Measurements from ENCODE around the gene MAGT1. TPM values are rescaled to one million over a fixed set of nuclear protein-coding genes. Genes with fewer than 3 reads are reported as not detected.

The MAGT1 gene
- polyA plus RNA-seq, 1 of the 3 experiments (the other 2 are of a cell fraction): 24.1 TPM

DNA sequence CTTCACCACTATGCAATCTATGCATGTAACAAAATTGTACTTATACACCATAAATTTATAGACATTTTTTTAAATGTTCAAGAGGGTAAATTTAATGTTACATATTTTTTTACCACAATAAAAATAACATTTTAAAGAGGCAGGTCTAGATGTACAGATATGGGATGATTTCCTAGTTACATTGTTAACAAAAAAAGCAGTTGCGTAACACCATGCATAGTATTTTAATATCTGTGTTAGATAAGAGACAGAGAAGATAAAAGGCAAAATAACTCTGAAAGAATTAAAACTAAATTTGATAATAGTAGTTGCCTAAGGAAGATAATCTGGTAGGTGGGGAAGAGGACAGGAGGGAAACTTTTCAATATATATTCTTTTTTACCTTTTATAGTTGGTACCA, 100.1 kb downstream of the MAGT1 start:
- H3F3A ChIP-seq (replicated peaks; ENCODE audit: insufficient read depth): peaks cover 6% of the 10 kb centered on the region
- DNase-seq: no peak
- no peak overlapping the region for H2AFZ ChIP-seq (ENCODE audit: low read depth)
- no peaks in the 10 kb centered on the region for H3K9me2 ChIP-seq
- POLR2A ChIA-PET: no interaction called here
- no peak for TF ChIP-seq ELF1 (IDR thresholded peaks at IDR 0.05)
- TF ChIP-seq TEAD4 (IDR thresholded peaks at IDR 0.05; ENCODE audit: borderline replicate concordance, insufficient read depth): no peak
- no peak for TF ChIP-seq GABPA (IDR thresholded peaks at IDR 0.05; ENCODE audit: low read depth)
- no peak for TF ChIP-seq MEF2A (IDR thresholded peaks at IDR 0.05; ENCODE audit: borderline replicate concordance, low read depth)
- H3K27ac ChIP-seq (ENCODE audit: low read depth in 2 of 2, low read length in 1 of 2): no peak overlapping the region
- no peak overlapping the region for H3K4me3 ChIP-seq (ENCODE audit: low read depth in 2 of 2, low read length in 1 of 2)
- no peak overlapping the region for H3K4me2 ChIP-seq
- WGBS (ENCODE audit: low lambda C conversion rate): 53% methylated on average over 1 of the region's 1 CpG
- no peaks in the 10 kb centered on the region for H3K36me3 ChIP-seq (replicated peaks in 1 of 2; ENCODE audit: control insufficient read depth in 1 of 2, insufficient read depth in 2 of 2, low read length in 1 of 2)
- no peaks in the 10 kb centered on the region for H3K4me1 ChIP-seq (ENCODE audit: control insufficient read depth in 1 of 2, insufficient read depth in 2 of 2, low read depth in 1 of 2, low read length in 1 of 2)
- CTCF ChIA-PET: no interaction called here
- no peaks in the 10 kb centered on the region for H3K79me2 ChIP-seq (ENCODE audit: insufficient read depth)
- H4K20me1 ChIP-seq (ENCODE audit: insufficient read depth): no peaks in the 10 kb centered on the region
- H3K9ac ChIP-seq: no peak overlapping the region
- H3K9me3 ChIP-seq: no peaks in the 10 kb centered on the region
- no peaks in the 10 kb centered on the region; the same call in 1 of the 2 replicates for H3K27me3 ChIP-seq (ENCODE audit: insufficient read depth)

DNA sequence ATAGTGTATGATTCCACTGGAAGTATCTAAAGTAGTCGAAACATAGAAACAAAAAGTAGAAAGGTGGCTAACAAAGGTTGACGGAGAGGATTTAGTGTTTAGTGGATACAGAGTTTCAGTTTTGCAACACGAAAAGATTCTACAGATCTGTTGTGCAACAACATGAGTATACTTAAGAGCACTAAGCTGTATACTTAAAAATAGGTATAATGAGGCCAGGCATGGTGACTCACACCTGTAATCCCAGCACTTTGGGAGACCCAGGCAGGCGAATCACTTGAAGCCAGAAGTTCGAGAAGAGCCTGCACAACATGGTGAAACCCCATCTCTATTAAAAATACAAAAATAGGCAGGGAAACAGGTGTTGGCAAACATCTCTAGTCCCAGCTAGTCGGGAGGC, 101.3 kb downstream of the MAGT1 start:
- H3K4me2 ChIP-seq: no peak overlapping the region
- no peak overlapping the region for H3K27ac ChIP-seq (ENCODE audit: low read depth in 2 of 2, low read length in 1 of 2)
- no peaks in the 10 kb centered on the region; the same call in 1 of the 2 replicates for H3K27me3 ChIP-seq (ENCODE audit: insufficient read depth)
- H3K36me3 ChIP-seq (replicated peaks in 1 of 2; ENCODE audit: control insufficient read depth in 1 of 2, insufficient read depth in 2 of 2, low read length in 1 of 2): no peaks in the 10 kb centered on the region
- H3F3A ChIP-seq (replicated peaks; ENCODE audit: insufficient read depth): peaks cover 6% of the 10 kb centered on the region
- H4K20me1 ChIP-seq (ENCODE audit: insufficient read depth): no peaks in the 10 kb centered on the region
- CTCF ChIA-PET: no interaction called here
- no peak for DNase-seq
- no peak overlapping the region for H2AFZ ChIP-seq (ENCODE audit: low read depth)
- H3K79me2 ChIP-seq (ENCODE audit: insufficient read depth): no peaks in the 10 kb centered on the region
- no peaks in the 10 kb centered on the region for H3K9me2 ChIP-seq
- TF ChIP-seq FOXM1 (IDR thresholded peaks at IDR 0.05; ENCODE audit: low read depth) (no peak), ELF1 (IDR thresholded peaks at IDR 0.05) (no peak), FOSL2 (IDR thresholded peaks at IDR 0.05; ENCODE audit: borderline replicate concordance, low read depth) (no peak)
- TF ChIP-seq, protein P1, sequence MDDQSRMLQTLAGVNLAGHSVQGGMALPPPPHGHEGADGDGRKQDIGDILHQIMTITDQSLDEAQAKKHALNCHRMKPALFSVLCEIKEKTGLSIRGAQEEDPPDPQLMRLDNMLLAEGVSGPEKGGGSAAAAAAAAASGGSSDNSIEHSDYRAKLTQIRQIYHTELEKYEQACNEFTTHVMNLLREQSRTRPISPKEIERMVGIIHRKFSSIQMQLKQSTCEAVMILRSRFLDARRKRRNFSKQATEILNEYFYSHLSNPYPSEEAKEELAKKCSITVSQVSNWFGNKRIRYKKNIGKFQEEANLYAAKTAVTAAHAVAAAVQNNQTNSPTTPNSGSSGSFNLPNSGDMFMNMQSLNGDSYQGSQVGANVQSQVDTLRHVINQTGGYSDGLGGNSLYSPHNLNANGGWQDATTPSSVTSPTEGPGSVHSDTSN (IDR thresholded peaks at IDR 0.05): no peak
- H3K9me3 ChIP-seq: no peaks in the 10 kb centered on the region
- POLR2A ChIA-PET: no interaction called here
- no peaks in the 10 kb centered on the region for H3K4me1 ChIP-seq (ENCODE audit: control insufficient read depth in 1 of 2, insufficient read depth in 2 of 2, low read depth in 1 of 2, low read length in 1 of 2)
- H3K4me3 ChIP-seq (ENCODE audit: low read depth in 2 of 2, low read length in 1 of 2): no peak overlapping the region
- whole genome bisulfite sequencing (ENCODE audit: low lambda C conversion rate): 53% methylated on average over 6 of the region's 6 CpGs
- no peak overlapping the region for H3K9ac ChIP-seq

DNA sequence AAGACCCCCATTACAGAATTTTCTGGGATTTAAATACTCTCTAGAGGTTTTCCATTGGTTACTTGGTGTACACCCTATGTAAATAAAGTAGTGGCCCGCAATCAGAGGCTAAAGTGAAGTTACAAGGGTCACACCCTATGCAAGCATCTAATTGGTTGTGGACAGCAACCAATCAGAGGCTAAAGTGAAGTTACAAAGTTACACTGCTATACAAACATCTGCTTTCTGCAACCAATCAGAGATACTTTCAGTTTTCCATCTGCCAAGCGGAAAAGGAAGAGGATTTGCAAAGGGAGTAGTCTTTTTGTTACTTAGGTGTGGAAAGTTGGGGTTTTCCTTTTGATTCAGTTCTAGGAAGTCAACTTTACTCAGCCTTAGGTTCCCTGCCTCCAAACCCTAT, 107.2 kb downstream of the MAGT1 start:
- WGBS (ENCODE audit: low lambda C conversion rate): 20% methylated on average over 2 of the region's 2 CpGs
- peak overlapping the region; percentile 79 for H3K4me2 ChIP-seq
- peaks cover 32% of the 10 kb centered on the region for H3K79me2 ChIP-seq (ENCODE audit: insufficient read depth)
- POLR2A ChIA-PET: no interaction called here
- TF ChIP-seq, protein P2, sequence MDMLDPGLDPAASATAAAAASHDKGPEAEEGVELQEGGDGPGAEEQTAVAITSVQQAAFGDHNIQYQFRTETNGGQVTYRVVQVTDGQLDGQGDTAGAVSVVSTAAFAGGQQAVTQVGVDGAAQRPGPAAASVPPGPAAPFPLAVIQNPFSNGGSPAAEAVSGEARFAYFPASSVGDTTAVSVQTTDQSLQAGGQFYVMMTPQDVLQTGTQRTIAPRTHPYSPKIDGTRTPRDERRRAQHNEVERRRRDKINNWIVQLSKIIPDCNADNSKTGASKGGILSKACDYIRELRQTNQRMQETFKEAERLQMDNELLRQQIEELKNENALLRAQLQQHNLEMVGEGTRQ (IDR thresholded peaks at IDR 0.05; ENCODE audit: borderline replicate concordance, low read depth, low read length): no peak
- TF ChIP-seq GABPA (IDR thresholded peaks at IDR 0.05; ENCODE audit: low read depth) (peak; percentile 54), ELF1 (IDR thresholded peaks at IDR 0.05) (peak; percentile 27; the same call in 1 of the 2 replicates)
- no peak for DNase-seq
- H3K4me1 ChIP-seq (ENCODE audit: control insufficient read depth in 1 of 2, insufficient read depth in 2 of 2, low read depth in 1 of 2, low read length in 1 of 2): no peaks in the 10 kb centered on the region; a peak in 2 of 4 replicates
- no peaks in the 10 kb centered on the region for H3K27me3 ChIP-seq (ENCODE audit: insufficient read depth)
- H3K4me3 ChIP-seq (ENCODE audit: low read depth in 2 of 2, low read length in 1 of 2): peak overlapping the region; percentile 34 to 46; a peak in 3 of 4 replicates
- no peaks in the 10 kb centered on the region for H3K9me3 ChIP-seq
- no peaks in the 10 kb centered on the region for H3F3A ChIP-seq (replicated peaks; ENCODE audit: insufficient read depth)
- H3K36me3 ChIP-seq (replicated peaks in 1 of 2; ENCODE audit: control insufficient read depth in 1 of 2, insufficient read depth in 2 of 2, low read length in 1 of 2): no peaks in the 10 kb centered on the region
- peak overlapping the region in 1 of 2 experiments; percentile 28; a peak in 2 of 4 replicates for H3K27ac ChIP-seq (ENCODE audit: low read depth in 2 of 2, low read length in 1 of 2)
- peak overlapping the region; percentile 96 for H2AFZ ChIP-seq (ENCODE audit: low read depth)
- no peak overlapping the region; the same call in 1 of the 2 replicates for H3K9ac ChIP-seq
- H3K9me2 ChIP-seq: no peaks in the 10 kb centered on the region
- CTCF ChIA-PET: no interaction called here
- peaks cover 22% of the 10 kb centered on the region for H4K20me1 ChIP-seq (ENCODE audit: insufficient read depth)
